CD4-positive, alpha-beta T cell treated with Interleukin-17A for 4 hours (primary cell): Measurements from ENCODE around the gene BANK1.

Source experiments
- DNase-seq: peaks from one replicate; pipeline ENCODE4 v3.0.0-alpha.2; 2020; ENCODE audit warnings: mixed read lengths

BANK1 gene

DNA sequence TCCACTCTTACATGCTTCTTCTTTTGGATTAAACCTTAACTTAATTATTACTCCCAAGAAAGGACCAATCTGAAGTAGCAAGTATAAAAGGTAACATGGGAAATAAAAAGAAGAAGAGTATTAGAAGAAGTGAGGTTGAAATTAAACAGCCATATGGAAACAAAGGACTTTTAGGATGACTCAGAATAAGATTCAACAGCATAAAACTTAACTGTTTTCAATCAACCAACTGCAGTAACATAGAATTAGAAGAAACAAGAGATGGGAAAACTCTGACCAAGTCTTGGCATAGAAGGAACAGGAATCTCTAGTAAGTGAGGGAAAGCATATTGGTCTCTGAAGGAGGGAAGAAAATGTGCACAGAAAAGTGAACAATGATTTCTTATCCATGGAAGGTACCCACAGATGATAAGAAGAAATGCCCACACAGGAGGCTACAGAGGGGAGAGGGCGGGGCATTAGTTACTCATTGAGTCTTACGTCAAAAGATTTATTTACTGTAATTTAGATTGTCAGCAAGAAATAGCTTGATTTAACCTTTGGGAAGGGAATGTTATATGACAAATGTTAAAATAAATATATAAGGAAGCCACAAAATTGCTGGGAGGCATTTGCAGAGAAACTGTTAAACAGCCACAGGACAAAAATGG, 177.3 kb downstream of the BANK1 start:
- DNase-seq: no peak

DNA sequence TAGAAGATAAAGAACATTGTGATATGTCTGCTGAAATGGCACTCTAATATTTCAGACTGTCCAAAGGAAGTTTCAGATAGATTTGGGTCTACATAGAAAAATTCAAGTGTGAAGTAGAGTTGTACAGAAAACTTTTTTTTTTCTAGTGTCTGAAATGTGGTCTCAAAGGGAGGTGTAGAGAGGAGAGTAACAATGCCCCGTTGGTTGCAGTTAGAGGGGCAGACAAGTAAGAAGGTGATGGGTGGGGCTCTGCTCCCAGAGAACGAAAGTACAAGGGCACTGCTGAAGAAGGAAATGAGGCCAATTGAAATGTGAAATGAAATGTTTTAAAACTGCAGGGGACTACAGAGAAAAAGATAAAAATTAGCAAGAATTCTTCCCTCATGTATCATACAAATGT, 177.8 kb downstream of the BANK1 start:
- no peak for DNase-seq

GRCh38 chr4:101969965-101970364, 179.4 kb downstream of the BANK1 start:
- no peak for DNase-seq

DNA sequence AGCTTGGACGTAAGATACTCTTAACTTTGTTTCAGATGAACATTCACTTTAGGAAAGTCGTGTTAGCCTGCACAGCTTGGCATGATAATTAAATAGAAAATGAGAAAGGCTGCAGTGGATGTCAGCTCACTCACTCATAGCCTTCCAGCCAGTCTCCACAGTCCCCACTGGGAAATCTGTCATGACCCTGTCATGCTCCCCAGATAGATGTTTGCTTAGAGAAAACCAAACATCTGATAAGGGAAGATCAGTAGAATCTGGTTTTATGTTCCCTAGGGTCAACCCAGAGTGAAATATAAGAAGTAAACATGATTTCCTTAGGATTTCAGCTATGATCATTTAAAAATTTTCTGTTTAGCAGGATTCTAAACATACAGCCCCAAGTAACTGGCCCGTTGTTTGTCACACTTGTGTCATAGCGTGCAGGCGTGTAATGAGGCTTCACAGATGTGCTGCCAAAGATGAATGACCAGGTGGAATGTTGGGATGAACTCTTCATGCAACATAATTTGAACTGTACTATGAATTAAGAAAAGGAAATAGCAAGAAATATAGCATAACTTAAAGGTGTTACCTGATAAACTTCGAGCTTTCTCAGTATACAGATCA, 180.1 kb downstream of the BANK1 start:
- no peak for DNase-seq

GRCh38 chr4:101972791-101973190, 182.3 kb downstream of the BANK1 start:
- DNase-seq: no peak

DNA sequence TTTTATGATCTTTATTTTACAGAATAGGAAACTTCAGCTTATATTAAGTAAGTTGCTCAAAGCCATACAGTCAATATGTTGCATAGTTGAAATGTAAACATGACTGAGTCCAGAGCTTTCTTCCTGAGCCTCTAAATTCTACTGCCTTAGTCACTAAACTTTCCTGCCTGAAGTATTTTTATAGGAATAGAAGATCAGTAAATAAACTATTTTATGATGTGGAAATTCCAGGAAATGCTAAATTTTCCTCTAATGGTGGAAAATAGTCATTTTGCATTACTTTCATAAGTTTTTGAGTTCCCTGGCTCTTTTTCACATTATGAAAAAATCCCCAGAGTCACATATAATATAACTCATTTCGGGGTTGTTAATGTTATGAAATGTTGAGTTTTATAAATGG, 182.8 kb downstream of the BANK1 start:
- no peak for DNase-seq

DNA sequence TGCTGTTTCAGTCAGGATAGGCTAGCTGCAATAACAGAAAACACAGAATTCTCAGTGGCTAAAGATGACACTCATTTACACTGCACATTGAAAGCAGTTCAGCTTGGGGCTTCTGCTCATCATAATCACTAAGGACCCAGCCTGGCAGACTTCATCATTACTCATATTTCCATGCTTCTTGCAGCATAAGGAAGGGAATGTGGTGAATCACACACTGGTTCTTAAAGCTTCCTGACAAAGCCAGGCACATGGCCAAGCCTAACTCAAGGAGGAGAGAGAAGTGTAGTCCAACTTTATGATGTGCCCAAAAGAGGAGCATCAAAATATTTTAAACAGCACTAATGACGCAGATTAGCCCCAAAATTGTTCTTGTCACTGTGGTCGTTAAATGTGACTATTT, 186.5 kb downstream of the BANK1 start:
- no peak for DNase-seq

- no peak for DNase-seq
Measured at GRCh38 chr4:101981756-101982155, 191.2 kb downstream of the BANK1 start.

GRCh38 chr4:101983835-101984234, 193.3 kb downstream of the BANK1 start:
- no peak for DNase-seq

DNA sequence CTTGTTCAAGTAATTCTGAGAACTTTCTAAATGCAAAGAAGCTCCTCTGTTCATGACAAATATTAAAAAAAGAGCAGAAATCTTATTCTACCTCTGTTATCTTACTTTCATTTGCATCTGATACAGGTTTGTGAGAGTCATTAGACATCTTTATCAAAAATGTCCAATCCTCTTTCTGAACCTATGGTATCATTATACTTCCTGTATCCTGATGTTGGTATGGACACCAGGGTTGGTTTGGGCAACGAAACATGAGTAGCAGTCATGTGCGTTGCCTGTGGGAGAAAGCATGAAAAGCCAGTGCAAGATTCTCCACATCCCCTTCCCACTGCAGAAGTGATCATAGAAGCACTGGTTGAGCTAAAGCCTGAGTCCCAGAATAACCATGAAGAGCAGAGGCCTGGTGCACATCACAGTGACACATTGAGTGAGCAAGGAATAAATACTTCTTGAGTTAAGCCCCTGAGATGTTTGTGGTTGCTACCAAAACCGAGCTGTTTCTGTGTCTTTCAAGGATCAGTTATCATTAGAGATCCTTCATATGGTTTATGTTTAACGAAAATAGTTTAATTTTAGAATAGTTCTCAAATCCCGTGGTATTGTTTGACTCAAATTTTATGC, 197.2 kb downstream of the BANK1 start:
- no peak for DNase-seq

- no peak for DNase-seq
Measured at GRCh38 chr4:101989551-101989950, 199.0 kb downstream of the BANK1 start.

DNA sequence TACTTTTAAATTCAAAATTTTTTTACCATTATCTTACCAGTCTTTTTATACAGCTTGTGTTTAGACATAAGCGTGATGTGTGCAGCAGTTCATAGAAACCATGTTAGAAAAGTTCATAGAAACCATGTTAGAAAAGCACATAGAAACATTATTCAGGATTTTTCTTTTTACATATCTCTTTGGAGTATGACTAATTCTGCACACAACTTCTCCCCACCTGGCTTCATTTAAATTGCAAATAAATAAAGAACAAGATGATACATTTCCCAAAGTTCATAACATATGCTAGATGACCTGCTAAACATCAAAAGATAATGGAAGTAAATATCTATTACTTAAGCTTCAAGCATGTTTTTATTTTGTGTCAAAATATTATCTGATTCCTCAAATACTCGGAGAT, 201.9 kb downstream of the BANK1 start:
- DNase-seq: no peak

GRCh38 chr4:101993002-101993841, 202.7 kb downstream of the BANK1 start:
- DNase-seq: no peak

DNA sequence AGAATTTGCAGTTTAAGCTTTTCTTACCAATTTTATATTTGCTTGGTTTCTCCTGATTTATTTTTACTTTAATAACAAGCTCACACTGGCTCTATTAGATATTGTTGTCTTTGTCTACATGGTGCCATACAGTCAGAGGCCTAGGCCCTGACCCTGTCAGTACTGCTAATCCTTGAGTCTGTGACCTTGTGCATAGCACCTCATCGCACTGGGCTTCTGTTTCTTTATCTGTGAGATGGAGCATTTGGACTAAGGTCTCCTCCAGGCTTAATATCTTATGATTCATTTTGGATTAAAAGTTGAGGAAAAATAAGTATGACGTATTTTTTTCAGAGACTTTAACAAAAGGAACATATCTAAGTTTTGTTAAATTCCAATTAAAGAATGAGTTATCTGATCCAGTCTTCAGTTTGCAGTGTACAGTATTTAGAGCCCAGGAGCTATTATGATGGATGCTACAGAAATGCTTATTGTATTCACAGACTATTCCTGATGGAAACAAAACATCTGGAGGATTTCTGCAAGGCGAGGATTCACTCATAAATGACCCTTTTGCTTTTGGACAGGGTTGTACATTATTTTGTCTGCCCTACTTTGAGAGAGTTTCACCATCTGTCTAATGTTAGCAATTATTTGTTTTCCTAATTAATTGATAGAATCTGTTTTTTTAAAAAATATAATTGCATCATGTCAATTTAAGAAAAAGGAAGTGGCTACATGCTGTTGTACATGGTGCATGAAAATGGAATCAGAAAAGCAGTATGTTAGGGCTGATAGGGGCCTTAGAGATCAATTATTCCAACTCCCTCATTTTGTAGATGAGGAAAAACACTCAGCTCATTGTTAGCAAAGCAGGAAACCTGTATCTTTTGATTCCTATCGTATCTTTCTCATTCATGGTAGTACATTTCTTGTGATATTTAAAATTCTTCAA, 203.6 kb downstream of the BANK1 start:
- DNase-seq: no peak

GRCh38 chr4:102007959-102008425, 217.5 kb downstream of the BANK1 start:
- DNase-seq: no peak

- DNase-seq: no peak
Measured at GRCh38 chr4:102008711-102009110, 218.2 kb downstream of the BANK1 start.

DNA sequence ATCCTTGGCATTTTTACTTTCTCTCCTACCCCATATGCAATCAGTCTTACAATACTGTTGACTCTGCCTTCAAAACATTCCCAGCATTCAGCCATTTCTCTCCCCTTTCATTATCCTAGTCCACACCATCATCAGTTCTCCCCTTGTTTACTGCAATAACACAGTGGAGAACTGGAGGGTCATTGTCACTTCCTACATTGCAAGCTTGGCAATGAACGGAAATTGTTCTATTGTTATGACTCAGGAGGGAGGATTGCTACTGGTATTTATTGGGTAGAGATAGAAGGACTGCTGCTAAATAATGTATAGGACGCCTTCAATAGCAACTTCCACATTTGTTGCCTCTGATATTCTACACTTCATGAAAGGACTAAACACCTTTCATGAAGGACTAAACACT, 231.8 kb downstream of the BANK1 start:
- no peak for DNase-seq

DNA sequence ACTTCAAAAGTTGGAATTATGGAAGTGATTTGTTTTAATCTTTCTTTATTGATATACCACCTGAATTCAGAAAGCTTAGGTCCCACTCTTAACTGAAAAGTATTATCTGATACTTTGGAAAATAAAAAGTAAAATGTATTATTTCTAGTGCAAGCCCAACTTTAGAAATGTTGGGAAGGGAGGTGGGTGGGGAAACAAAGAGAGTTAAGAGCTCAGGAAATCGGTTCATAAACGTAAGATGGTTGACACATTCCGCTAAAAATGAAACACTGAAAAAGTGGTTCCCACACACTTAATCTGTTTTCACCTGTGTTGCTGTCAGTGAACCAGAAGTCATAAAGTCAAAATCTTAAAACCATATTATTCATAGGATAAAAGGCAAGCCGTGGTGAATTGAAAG, 237.4 kb downstream of the BANK1 start:
- no peak for DNase-seq

- no peak for DNase-seq
Measured at GRCh38 chr4:102031406-102031805, 240.9 kb downstream of the BANK1 start.

- DNase-seq: no peak
Measured at GRCh38 chr4:102036016-102036415, 245.5 kb downstream of the BANK1 start.

GRCh38 chr4:102036619-102037376, 246.3 kb downstream of the BANK1 start:
- DNase-seq: no peak

DNA sequence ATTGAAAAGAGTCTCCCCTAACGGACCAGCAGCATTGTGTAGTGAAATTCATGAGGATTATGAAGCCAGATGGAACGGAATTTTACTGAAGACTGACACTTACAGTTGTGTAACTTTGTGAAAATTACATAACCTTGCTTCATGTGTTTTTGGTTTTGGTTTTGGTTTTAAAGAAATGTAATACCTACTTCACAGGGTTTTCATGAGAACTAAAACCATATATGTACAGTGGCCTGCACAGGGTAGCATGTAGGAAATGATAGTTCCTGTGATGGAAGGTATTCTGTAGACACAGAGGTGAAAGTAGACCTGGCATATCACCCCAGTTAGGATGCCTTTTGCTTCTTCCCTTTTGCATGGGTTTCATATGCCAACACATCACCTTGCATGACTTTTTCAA, 247.0 kb downstream of the BANK1 start:
- no peak for DNase-seq
